ENCODE results near the gene HUS1B.
"Not testable (repeated sequence)": the region's sequence is repeated elsewhere in the genome, so short reads cannot be mapped to it uniquely, and the experiment has no call there.

The HUS1B gene

GRCh38 chr6:656460-657252 lies at the start of gene HUS1B:
Gene HUS1B (minus strand): TSS chr6:657100. CDS start chr6:656944, 156 bp downstream.
- DNase-seq = no peak

GRCh38 chr6:706146-706545 lies 49.2 kb upstream of the HUS1B start:
- no peak for DNase-seq

- no peak for DNase-seq
Observed at GRCh38 chr6:705047-705446, 48.1 kb upstream of the HUS1B start.

- DNase-seq = peak in 1 of 58 donors; percentile 21
Observed at GRCh38 chr6:704046-704445, 47.1 kb upstream of the HUS1B start.

GRCh38 chr6:703552-703951 lies 46.7 kb upstream of the HUS1B start:
- no peak for DNase-seq

- no peak for DNase-seq
Observed at GRCh38 chr6:701700-702479, 45.0 kb upstream of the HUS1B start.

- DNase-seq = no peak
Observed at GRCh38 chr6:701215-701614, 44.3 kb upstream of the HUS1B start.

- DNase-seq = no peak
Observed at GRCh38 chr6:700490-700889, 43.6 kb upstream of the HUS1B start.

GRCh38 chr6:699319-699718 lies 42.4 kb upstream of the HUS1B start:
- DNase-seq = no peak

GRCh38 chr6:694431-695126 lies 37.7 kb upstream of the HUS1B start:
- DNase-seq = not testable (repeated sequence)

- no peak for DNase-seq
Observed at GRCh38 chr6:693723-694009, 36.8 kb upstream of the HUS1B start.

GRCh38 chr6:692858-693722 lies 36.2 kb upstream of the HUS1B start, which contains the start of gene EXOC2:
Gene EXOC2 (minus strand): TSS chr6:693139. CDS start chr6:637818, 55,321 bp downstream.
- DNase-seq = peak in 57 of 58 donors; percentile 31 to 88 (median 73)

- peak in 18 of 58 donors; percentile 9 to 64 (median 40) for DNase-seq
Observed at GRCh38 chr6:692356-692851, 35.5 kb upstream of the HUS1B start.

GRCh38 chr6:689223-689622 lies 32.3 kb upstream of the HUS1B start:
- DNase-seq = no peak

- DNase-seq = no peak
Observed at GRCh38 chr6:686497-686896, 29.6 kb upstream of the HUS1B start.

GRCh38 chr6:684831-685636 lies 28.1 kb upstream of the HUS1B start:
- DNase-seq = no peak

- peak in 8 of 58 donors; percentile 10 to 33 (median 20) for DNase-seq
Observed at GRCh38 chr6:683742-684440, 27.0 kb upstream of the HUS1B start.

- DNase-seq = no peak
Observed at GRCh38 chr6:680666-681340, 23.9 kb upstream of the HUS1B start.

GRCh38 chr6:680251-680650 lies 23.4 kb upstream of the HUS1B start:
- DNase-seq = no peak
